Cardiac fibroblast (primary cell): ENCODE results near the gene TRAF3IP1.

ENCODE experiments used
- DNase-seq, 2 donors: peaks; one replicate each; pipeline versions ENCODE4 v3.0.0 to v3.0.0-alpha.2; 2010; ENCODE audit warnings: low read depth in 2 of 2
- H3K4me3 ChIP-seq, 2 donors: replicated peaks in 1 of 2; 1 replicate in 1 of 2; 2 replicates in 1 of 2; pipeline ENCODE4 v1.5.1; 2011; ENCODE audit warnings: low read depth in 2 of 2, low read length in 2 of 2, mild to moderate bottlenecking in 2 of 2, moderate library complexity in 1 of 2
- CTCF ChIP-seq: IDR thresholded peaks from one replicate; pipeline ENCODE4 v1.5.1; 2011; ENCODE audit warnings: low read depth, mild to moderate bottlenecking, low read length, inconsistent platforms

Gene TRAF3IP1

GRCh38 chr2:238277695-238278094 lies 42.6 kb upstream of the TRAF3IP1 start:
- no peak for DNase-seq
- no peak for TF ChIP-seq CTCF

GRCh38 chr2:238278626-238279323 lies 41.5 kb upstream of the TRAF3IP1 start:
- DNase-seq, result no peak
- TF ChIP-seq CTCF, result no peak
- no peak overlapping the region for H3K4me3 ChIP-seq

More at GRCh38 chr2:238277695-238278094, 42.6 kb upstream of the TRAF3IP1 start:
- H3K4me3 ChIP-seq, result no peak overlapping the region

GRCh38 chr2:238279324-238279682 lies 41.0 kb upstream of the TRAF3IP1 start:
- no peak for TF ChIP-seq CTCF
- H3K4me3 ChIP-seq, result no peak overlapping the region
- no peak for DNase-seq

- TF ChIP-seq CTCF, result no peak
- no peak overlapping the region for H3K4me3 ChIP-seq
- no peak for DNase-seq
Observed at GRCh38 chr2:238280083-238280825, 40.1 kb upstream of the TRAF3IP1 start.

GRCh38 chr2:238281826-238282480 lies 38.4 kb upstream of the TRAF3IP1 start:
- no peak overlapping the region for H3K4me3 ChIP-seq
- no peak for DNase-seq
- TF ChIP-seq CTCF, result no peak

- no peak overlapping the region for H3K4me3 ChIP-seq
- TF ChIP-seq CTCF, result no peak
- peak in 1 of 2 donors; percentile 3 for DNase-seq
Observed at GRCh38 chr2:238282861-238283738, 37.2 kb upstream of the TRAF3IP1 start.
